GM12864 (cell line): ENCODE data around the gene TEAD3.

ENCODE experiments used
- DNase-seq: peaks from one replicate; pipeline ENCODE4 v3.0.0-alpha.2; 2011; ENCODE audit warnings: low read depth
- H3K4me3 ChIP-seq: 2 replicates; pipeline ENCODE4 v1.5.1; 2011; ENCODE audit warnings: mild to moderate bottlenecking, low read depth, low read length, control low read depth
- TF ChIP-seq, protein P1 (sequence below): IDR thresholded peaks from 2 replicates; pipeline ENCODE4 v1.5.1; 2011; ENCODE audit warnings: low read depth, mild to moderate bottlenecking, moderate library complexity, low read length, control low read depth, inconsistent platforms; ENCODE audit errors: missing control alignments

TEAD3 gene

DNA sequence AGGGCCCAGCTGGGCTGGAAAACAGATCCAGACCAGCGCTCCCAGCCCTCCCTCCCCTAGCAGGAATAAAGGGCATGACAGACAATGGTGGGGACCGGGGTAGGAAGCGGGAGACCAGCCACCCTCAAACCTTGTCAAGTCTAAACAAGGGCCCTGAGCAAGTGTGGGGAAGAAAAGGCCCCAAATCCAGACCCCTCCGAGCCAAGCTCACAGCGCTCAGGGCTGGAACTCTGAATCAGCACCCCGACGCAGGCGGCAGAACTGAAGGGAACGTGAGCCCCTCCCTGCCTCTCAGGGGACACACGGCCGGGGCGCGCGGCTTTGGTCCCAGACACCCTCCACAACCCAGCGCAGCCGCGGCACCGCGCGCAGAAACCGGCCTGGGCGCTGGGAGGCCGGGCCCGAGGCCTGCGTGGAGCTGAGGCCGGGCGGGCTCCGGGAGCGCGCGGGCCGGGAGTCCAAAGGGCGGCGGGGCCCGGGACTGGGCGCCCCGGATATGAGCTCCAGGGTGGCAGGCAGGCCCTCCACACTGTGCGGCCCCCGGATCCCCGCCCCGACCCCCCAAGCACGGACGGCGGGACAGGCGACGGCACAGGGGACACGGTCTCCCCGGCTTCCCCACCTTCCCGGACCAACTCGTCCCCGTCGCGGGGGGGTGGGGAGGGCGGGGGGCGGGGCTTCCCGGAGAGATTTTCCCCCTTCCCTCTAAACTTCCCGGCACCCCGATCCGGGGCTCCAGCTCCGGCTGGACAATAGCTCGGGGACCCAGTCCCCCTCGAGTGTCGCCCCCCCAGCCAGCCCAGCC lies 641 bp downstream of the TEAD3 start:
- TF ChIP-seq, protein P1, sequence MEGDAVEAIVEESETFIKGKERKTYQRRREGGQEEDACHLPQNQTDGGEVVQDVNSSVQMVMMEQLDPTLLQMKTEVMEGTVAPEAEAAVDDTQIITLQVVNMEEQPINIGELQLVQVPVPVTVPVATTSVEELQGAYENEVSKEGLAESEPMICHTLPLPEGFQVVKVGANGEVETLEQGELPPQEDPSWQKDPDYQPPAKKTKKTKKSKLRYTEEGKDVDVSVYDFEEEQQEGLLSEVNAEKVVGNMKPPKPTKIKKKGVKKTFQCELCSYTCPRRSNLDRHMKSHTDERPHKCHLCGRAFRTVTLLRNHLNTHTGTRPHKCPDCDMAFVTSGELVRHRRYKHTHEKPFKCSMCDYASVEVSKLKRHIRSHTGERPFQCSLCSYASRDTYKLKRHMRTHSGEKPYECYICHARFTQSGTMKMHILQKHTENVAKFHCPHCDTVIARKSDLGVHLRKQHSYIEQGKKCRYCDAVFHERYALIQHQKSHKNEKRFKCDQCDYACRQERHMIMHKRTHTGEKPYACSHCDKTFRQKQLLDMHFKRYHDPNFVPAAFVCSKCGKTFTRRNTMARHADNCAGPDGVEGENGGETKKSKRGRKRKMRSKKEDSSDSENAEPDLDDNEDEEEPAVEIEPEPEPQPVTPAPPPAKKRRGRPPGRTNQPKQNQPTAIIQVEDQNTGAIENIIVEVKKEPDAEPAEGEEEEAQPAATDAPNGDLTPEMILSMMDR = no peak
- H3K4me3 ChIP-seq = peak overlapping the region; percentile 59
- no peak for DNase-seq

DNA sequence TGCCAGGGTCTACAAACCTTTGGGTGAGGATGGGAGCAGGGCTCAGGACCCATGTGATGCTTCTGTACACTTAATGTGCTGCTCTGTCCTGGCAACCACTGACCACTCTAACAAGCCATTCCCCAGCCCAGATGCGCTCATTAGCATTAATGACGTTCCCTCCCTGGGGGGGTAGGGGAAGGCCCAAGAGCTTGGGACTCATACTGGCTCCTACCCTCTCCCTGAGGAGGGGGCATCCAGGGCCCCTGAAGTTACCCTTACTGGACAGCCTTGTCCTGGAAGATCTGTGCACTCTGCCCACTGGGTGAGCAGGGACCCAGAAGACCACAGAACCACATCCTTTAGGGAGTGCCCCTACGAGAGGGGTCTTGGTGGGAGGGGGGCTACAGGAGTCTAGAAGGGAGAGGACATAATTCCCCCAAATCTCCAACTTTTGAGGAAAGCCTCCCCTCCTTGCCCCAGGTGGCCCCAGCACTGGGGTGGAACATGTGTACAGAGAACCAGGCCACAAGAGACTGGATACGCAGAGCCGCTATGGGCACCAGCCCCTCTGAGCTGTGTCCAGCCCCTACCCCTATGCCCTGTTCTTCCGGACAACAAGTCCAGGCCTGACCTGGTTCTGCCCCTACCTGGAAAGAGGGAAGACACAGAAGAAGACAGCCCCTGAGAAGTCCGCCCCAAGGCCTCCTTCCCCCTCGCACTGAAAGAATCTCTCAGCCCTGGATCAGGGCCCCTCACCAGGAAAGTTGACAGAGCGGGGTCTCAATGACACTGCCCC lies 1.4 kb downstream of the TEAD3 start:
- no peak overlapping the region for H3K4me3 ChIP-seq
- DNase-seq = no peak
- TF ChIP-seq, protein P1 = no peak

DNA sequence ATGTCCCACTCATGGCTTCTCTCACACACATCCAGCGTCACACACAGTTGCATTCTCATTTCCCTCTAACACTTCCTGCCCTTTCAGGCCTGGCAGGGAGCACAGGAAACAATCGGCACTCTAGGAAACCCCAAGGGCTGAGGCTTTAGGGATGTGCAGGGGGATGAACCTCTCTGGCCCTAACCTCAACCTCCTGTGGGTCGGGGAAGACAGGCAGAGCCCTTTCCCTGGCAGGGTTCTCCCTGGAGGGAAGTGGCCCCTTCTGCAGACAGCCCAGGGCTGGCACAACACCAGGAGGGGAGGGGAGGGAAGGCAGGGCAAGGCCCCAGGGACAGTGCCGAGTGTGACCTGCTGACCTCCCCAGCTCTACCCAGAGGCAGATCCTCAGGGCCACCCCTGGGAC lies 2.7 kb downstream of the TEAD3 start:
- TF ChIP-seq, protein P1 = no peak
- H3K4me3 ChIP-seq = no peak overlapping the region
- no peak for DNase-seq

DNA sequence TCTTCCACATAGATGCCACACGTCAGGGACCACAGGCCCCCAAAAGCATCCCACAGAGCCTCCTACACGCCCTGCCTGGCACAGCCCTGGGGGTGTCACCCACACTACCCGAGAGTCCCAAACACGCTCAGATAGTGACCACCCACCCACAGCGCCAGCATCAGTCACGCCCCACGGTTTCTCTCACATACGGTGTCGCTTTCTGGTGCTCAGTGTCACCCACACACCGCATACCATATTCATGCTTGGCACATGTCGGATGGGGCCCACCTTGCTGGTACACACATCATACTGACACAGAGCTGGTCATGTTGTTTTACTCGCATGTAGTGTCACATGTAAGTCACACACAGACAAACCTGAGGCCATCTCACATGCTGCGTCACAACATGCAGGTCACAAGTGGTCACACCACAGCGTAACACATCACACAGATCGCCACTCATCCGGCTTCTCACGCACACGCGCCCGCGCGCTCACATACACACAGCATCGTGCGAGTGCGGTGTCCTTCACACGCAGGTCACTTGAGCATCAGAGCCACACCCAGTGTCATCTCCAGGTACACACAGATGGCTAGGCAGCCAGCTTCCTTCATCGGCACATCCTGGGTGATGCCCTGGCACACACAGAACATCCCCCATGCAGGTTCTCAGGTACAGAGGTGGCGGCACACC lies 3.4 kb downstream of the TEAD3 start:
- no peak for DNase-seq
- TF ChIP-seq, protein P1 = no peak
- no peak overlapping the region for H3K4me3 ChIP-seq

DNA sequence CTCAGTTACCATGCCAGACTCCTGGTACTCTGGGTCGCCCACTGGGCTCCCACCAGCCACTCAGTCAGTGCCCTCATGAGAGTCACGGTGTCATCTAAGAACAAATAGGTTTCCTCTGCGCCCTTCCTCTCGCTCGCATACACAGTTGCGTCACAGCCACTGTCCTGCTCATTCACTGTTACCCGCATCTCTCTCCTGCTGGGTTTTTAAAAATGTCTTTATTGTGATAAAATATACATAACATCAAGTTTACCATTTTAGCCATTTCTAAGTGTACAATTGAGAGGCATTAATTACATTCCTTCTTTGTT lies 4.0 kb downstream of the TEAD3 start:
- no peak overlapping the region for H3K4me3 ChIP-seq
- TF ChIP-seq, protein P1 = no peak
- no peak for DNase-seq

DNA sequence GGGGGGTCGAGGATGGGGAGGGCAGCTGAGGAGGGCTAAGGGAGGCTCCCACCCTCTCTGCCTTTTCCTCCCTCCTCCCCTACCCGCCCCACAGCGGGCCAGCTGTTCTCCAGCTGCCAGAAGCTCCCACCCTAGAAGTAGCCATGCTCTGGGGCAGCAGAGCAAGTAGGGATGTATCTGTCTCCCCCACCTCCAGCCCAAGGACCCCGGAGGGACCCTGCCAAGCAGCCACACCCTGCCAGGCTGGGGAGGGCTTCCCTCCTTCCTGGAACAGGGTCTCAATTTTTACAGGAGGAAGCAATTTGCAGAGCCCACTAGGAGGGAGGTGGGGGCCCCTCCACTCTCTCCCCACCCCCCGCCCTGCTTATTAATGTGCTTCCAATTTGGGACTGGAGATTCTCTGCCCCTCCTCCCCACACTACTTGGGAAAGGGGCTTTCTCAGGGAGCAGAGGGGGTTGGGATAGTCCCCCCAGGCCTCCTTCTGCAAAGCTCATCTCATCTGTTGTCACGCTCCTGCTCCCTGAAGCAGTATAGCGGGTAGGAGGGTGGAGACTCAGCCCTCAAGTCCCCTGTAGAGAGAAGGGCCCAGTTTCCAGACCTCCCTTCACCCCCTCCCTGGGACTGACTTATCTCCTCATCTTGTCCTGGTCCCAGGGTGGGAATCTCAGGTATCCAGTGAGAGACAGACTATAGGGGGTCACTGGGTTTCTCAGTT lies 4.5 kb downstream of the TEAD3 start:
- no peak for DNase-seq
- TF ChIP-seq, protein P1 = no peak
- H3K4me3 ChIP-seq = no peak overlapping the region
